ENCODE measurements around the gene INPPL1.

DNA sequence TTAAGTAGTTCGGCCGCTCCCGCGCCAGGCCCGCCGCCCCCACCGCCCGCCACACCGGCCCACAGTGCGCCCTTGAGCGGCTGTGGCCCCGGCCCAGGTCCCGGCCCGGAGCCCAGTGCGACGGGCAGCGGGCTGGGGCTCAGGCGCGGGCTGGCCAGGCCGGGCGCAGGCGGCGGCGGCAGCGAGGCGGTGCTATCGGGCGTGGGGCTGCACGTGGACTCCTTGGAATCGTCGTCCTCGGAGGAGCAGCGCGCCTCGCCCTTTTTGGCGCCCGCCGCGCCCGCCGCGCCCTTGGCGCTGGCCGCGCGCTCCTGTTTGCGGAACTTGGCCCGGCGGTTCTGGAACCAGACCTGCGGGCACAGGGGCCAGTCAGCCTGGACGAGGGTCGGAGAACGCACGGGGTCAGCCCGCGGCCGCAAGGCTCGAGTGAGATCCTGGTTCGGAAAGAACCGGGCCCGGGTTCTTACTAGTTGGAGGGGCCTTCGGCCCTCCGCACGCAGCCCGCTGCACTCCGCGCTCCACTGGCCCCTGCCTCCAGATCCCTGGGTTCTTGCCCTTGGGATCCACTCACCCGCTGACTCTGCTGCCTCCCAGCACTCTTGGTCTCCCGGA lies 15.4 kb downstream of the INPPL1 start:
- TF ChIP-seq ZNF670 (CRISPR knock-in tag; IDR thresholded peaks at IDR 0.05; ENCODE audit: borderline replicate concordance) (no peak), ZNF274 (CRISPR knock-in tag; IDR thresholded peaks at IDR 0.05) (no peak)
